Measurements from ENCODE around the gene ANTXR1. TPM values are rescaled to one million over a fixed set of nuclear protein-coding genes. Genes with fewer than 3 reads are reported as not detected.
A peak's percentile ranks its signal among the peaks of the same experiment; 100 is the strongest.
"Not testable (repeated sequence)": the region's sequence is repeated elsewhere in the genome, so short reads cannot be mapped to it uniquely, and the experiment has no call there.

ANTXR1 gene
- total RNA-seq, 1 donor from 2014 or later: 35.5 TPM

- no peak for DNase-seq (ENCODE audit: low read depth)
- Histone ChIP-seq H3K36me3 (ENCODE audit: control insufficient read depth, insufficient read depth, low read length) (no peaks in the 10 kb centered on the region), H3K27me3 (ENCODE audit: control insufficient read depth, insufficient read depth, low read length) (no peaks in the 10 kb centered on the region), H3K4me3 (ENCODE audit: low read depth, low read length) (no peak overlapping the region)
- TF ChIP-seq CTCF (IDR thresholded peaks at IDR 0.05; ENCODE audit: insufficient read depth, low read length, poor library complexity, severe bottlenecking): no peak
These were observed 239.0 kb downstream of the ANTXR1 start for GRCh38 chr2:69251943-69252342.

- Histone ChIP-seq H3K27me3 (ENCODE audit: control insufficient read depth, insufficient read depth, low read length) (no peaks in the 10 kb centered on the region), H3K4me3 (ENCODE audit: low read depth, low read length) (no peak overlapping the region), H3K36me3 (ENCODE audit: control insufficient read depth, insufficient read depth, low read length) (no peaks in the 10 kb centered on the region)
- no peak for DNase-seq (ENCODE audit: low read depth)
- TF ChIP-seq CTCF (IDR thresholded peaks at IDR 0.05; ENCODE audit: insufficient read depth, low read length, poor library complexity, severe bottlenecking): no peak
These were observed 240.1 kb downstream of the ANTXR1 start for GRCh38 chr2:69253112-69253511.

- H3K4me3 ChIP-seq (ENCODE audit: low read depth, low read length): no peak overlapping the region
- H3K36me3 ChIP-seq (ENCODE audit: control insufficient read depth, insufficient read depth, low read length): no peaks in the 10 kb centered on the region
- DNase-seq (ENCODE audit: low read depth): peak; percentile 29
- no peaks in the 10 kb centered on the region for H3K27me3 ChIP-seq (ENCODE audit: control insufficient read depth, insufficient read depth, low read length)
- no peak for TF ChIP-seq CTCF (IDR thresholded peaks at IDR 0.05; ENCODE audit: insufficient read depth, low read length, poor library complexity, severe bottlenecking)
These were observed 240.8 kb downstream of the ANTXR1 start for GRCh38 chr2:69253611-69254301.

- no peaks in the 10 kb centered on the region for H3K36me3 ChIP-seq (ENCODE audit: control insufficient read depth, insufficient read depth, low read length)
- no peak for TF ChIP-seq CTCF (IDR thresholded peaks at IDR 0.05; ENCODE audit: insufficient read depth, low read length, poor library complexity, severe bottlenecking)
These were observed 242.8 kb downstream of the ANTXR1 start for GRCh38 chr2:69255760-69256159.

GRCh38 chr2:69259994-69260591 is 247.1 kb downstream of the ANTXR1 start:
- H3K27me3 ChIP-seq (ENCODE audit: control insufficient read depth, insufficient read depth, low read length); H3K4me3 ChIP-seq (ENCODE audit: low read depth, low read length); H3K36me3 ChIP-seq (ENCODE audit: control insufficient read depth, insufficient read depth, low read length); DNase-seq (ENCODE audit: low read depth): not testable (repeated sequence)

More at GRCh38 chr2:69255760-69256159, 242.8 kb downstream of the ANTXR1 start:
- DNase-seq (ENCODE audit: low read depth): no peak
- Histone ChIP-seq H3K4me3 (ENCODE audit: low read depth, low read length) (no peak overlapping the region), H3K27me3 (ENCODE audit: control insufficient read depth, insufficient read depth, low read length) (no peaks in the 10 kb centered on the region)

GRCh38 chr2:69260666-69261065 is 247.7 kb downstream of the ANTXR1 start:
- DNase-seq (ENCODE audit: low read depth): no peak
- H3K36me3 ChIP-seq (ENCODE audit: control insufficient read depth, insufficient read depth, low read length): no peaks in the 10 kb centered on the region
- no peak for TF ChIP-seq CTCF (IDR thresholded peaks at IDR 0.05; ENCODE audit: insufficient read depth, low read length, poor library complexity, severe bottlenecking)

More at GRCh38 chr2:69260666-69261065, 247.7 kb downstream of the ANTXR1 start:
- no peaks in the 10 kb centered on the region for H3K27me3 ChIP-seq (ENCODE audit: control insufficient read depth, insufficient read depth, low read length)
- H3K4me3 ChIP-seq (ENCODE audit: low read depth, low read length): no peak overlapping the region

All from kidney epithelial cell (primary cell).